ENCODE measurements around the gene ZNF574. TPM values are rescaled to one million over a fixed set of nuclear protein-coding genes. Genes with fewer than 3 reads are reported as not detected.

The ZNF574 gene
- total RNA-seq, 2 donors from 2014 or later, result 12.1 to 12.5 TPM

DNA sequence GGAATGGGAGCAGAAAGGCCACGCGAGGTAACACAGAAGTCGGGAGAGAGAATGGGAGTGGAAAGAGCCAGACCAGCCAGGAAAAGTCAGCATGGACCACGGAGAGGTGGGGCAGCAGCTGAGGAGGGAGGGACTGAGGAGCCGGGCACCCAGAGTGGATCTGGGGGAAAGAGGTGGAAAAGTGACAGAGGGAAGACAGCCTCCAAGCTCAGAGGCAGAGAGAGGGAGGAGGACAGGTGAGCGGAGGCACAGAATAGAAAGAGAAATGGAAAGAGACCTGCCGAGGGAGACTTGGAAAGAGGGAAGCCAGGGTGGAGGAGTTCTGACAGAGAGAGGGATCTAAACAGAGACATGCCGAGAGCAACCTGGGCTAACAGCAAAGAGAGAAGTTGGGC, 7.6 kb upstream of the ZNF574 start:
- Mint-ChIP-seq H3K9me3 (no peaks in the 10 kb centered on the region), H3K4me1 (peaks cover 5% of the 10 kb centered on the region), H3K4me3 (no peak overlapping the region), H3K27me3 (no peaks in the 10 kb centered on the region), H3K36me3 (ENCODE audit: low read depth) (no peaks in the 10 kb centered on the region), H3K27ac (no peak overlapping the region)
- no peak for ATAC-seq (replicated peaks)

DNA sequence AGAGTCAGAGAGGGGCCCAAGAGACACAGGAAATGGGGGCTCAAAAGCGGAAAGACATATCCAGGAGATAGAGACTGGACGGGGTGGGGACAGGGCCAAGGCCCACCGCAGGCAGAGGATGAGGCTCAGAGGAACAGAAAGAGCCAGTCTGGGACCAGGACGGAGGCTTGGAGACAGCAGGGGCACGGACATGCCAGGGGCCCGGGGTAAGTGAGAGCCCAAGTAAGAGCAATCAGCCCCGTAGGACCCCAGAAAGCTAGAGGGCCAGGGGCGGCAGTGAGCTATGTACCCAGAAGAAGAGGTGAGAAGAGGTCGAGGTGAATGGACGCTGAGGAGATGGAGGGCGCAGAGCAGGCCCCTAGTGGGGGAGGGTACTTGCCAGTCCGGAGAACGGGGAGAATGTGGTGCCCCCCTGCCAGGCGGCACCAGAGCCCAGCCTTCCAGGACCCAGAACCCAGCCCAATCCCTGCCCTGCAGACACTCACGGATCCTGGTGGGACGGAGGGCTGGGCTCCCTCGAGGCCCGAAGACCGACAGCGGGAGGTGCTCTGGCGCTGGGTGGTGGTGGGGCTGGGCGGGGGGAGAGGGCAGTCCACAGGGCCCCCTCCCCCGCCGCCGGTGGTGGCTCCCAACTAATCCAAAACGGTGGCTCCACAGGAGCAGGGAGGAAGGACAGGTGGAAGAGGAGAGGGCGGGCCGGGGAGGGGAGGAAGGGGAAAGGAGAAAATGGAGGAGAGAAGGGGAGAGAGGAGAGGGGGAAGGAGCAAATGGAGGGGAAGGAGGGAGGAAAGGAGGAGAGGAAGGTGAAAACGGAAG, 7.0 kb upstream of the ZNF574 start:
- H3K4me1 Mint-ChIP-seq, result peaks cover 5% of the 10 kb centered on the region
- H3K27ac Mint-ChIP-seq, result no peak overlapping the region
- no peaks in the 10 kb centered on the region for H3K9me3 Mint-ChIP-seq
- H3K4me3 Mint-ChIP-seq, result no peak overlapping the region
- no peaks in the 10 kb centered on the region for H3K36me3 Mint-ChIP-seq (ENCODE audit: low read depth)
- no peak for ATAC-seq (replicated peaks)
- no peaks in the 10 kb centered on the region for H3K27me3 Mint-ChIP-seq

- ATAC-seq (replicated peaks), result no peak
- Mint-ChIP-seq H3K4me1 (peaks cover 5% of the 10 kb centered on the region), H3K9me3 (no peaks in the 10 kb centered on the region), H3K36me3 (ENCODE audit: low read depth) (no peaks in the 10 kb centered on the region), H3K27me3 (no peaks in the 10 kb centered on the region), H3K27ac (no peak within 1 kb of the TSS), H3K4me3 (no peak within 1 kb of the TSS)
Measured at GRCh38 chr19:42069619-42070351, 6.2 kb upstream of the ZNF574 start, which contains the start of gene GRIK5. TSS of gene GRIK5 (minus strand) at chr19:42070206. CDS start at chr19:42065770, 4,436 bp downstream.

GRCh38 chr19:42071247-42071646, 4.7 kb upstream of the ZNF574 start:
- peaks cover 5% of the 10 kb centered on the region for H3K9me3 Mint-ChIP-seq
- H3K4me3 Mint-ChIP-seq, result no peak overlapping the region
- ATAC-seq (replicated peaks), result no peak
- H3K27ac Mint-ChIP-seq, result no peak overlapping the region
- peaks cover 9% of the 10 kb centered on the region for H3K36me3 Mint-ChIP-seq (ENCODE audit: low read depth)
- peaks cover 10% of the 10 kb centered on the region for H3K4me1 Mint-ChIP-seq
- H3K27me3 Mint-ChIP-seq, result no peaks in the 10 kb centered on the region

DNA sequence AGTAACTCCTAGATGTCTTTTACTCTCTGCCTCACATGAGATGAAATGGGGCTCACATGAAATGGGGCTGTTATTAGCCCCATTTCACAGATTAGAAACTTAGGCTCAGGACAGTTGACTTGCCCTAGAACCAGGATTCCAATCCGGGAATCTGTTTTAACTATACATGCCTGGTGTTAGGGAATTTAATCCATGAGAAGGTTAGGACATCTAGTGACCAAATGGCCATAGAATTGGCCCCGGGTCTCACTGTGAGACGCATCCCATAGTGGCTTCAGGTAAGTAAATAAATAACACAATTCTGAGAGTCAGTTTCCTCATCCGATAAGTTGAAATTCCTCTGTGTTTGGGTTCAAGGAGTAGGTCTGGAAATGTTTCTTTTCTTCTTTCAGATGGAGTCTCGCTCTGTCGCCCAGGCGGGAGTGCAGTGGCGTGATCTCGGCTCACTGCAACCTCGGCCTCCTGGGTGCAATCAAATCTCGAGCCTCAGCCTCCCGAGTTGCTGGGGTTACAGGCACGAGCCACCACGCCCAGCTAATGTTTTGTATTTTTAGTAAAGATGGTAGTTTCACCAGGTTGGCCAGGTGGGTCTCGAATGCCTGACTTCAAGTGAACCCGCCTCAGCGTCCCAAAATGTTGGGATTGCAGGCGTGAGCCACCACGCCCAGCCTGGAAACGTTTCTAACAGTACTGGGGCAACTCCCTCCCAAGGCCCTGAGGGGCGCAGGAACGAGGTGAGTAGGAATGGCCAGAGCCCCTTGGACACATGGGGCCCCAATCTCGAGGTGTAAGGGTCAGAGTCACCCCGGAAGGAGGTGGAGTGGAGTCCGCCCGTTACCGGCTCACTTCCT, 1.2 kb upstream of the ZNF574 start:
- Mint-ChIP-seq H3K27ac (peak overlapping the region; percentile 99), H3K4me3 (peak overlapping the region; percentile 97), H3K9me3 (peaks cover 5% of the 10 kb centered on the region), H3K4me1 (peaks cover 31% of the 10 kb centered on the region), H3K27me3 (no peaks in the 10 kb centered on the region), H3K36me3 (ENCODE audit: low read depth) (peaks cover 39% of the 10 kb centered on the region)
- no peak for ATAC-seq (replicated peaks)

- Mint-ChIP-seq H3K27ac (peak overlapping the region; percentile 99), H3K9me3 (peaks cover 5% of the 10 kb centered on the region), H3K36me3 (ENCODE audit: low read depth) (peaks cover 43% of the 10 kb centered on the region), H3K4me3 (peak overlapping the region; percentile 97), H3K27me3 (no peaks in the 10 kb centered on the region), H3K4me1 (peaks cover 31% of the 10 kb centered on the region)
- ATAC-seq (replicated peaks), result peak; percentile 1
Measured at GRCh38 chr19:42075364-42075615, 676 bp upstream of the ZNF574 start.

- Mint-ChIP-seq H3K27ac (peak overlapping the region; percentile 99), H3K27me3 (no peaks in the 10 kb centered on the region), H3K4me1 (peaks cover 27% of the 10 kb centered on the region), H3K9me3 (peaks cover 5% of the 10 kb centered on the region), H3K36me3 (ENCODE audit: low read depth) (peaks cover 50% of the 10 kb centered on the region), H3K4me3 (peak overlapping the region; percentile 97)
- ATAC-seq (replicated peaks), result no peak
Measured at GRCh38 chr19:42076380-42076944, 496 bp downstream of the ZNF574 start.

DNA sequence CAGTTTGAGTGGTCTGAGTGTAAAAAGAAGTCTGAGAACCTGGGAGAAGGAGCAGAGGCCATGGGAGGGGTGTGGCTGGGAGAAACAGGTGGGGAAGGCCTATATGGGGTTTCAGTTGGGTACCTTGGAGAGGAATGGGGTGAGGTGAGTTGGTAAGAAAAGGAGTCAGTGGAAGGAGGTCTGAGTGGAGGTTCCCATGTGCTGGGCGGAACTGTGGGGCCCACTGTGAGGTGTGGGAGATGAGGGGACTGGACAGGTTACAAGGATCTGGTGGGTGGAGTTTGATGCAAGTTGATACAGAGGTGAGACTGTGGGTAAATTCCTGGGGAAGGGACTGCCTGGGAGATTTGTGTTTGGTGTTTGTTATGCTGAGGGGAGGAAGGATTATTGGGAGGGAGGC, 2.1 kb downstream of the ZNF574 start:
- Mint-ChIP-seq H3K9me3 (peaks cover 5% of the 10 kb centered on the region), H3K4me1 (peaks cover 32% of the 10 kb centered on the region), H3K27me3 (no peaks in the 10 kb centered on the region), H3K27ac (peak overlapping the region; percentile 99), H3K36me3 (ENCODE audit: low read depth) (peaks cover 57% of the 10 kb centered on the region), H3K4me3 (peak overlapping the region; percentile 97)
- no peak for ATAC-seq (replicated peaks)

DNA sequence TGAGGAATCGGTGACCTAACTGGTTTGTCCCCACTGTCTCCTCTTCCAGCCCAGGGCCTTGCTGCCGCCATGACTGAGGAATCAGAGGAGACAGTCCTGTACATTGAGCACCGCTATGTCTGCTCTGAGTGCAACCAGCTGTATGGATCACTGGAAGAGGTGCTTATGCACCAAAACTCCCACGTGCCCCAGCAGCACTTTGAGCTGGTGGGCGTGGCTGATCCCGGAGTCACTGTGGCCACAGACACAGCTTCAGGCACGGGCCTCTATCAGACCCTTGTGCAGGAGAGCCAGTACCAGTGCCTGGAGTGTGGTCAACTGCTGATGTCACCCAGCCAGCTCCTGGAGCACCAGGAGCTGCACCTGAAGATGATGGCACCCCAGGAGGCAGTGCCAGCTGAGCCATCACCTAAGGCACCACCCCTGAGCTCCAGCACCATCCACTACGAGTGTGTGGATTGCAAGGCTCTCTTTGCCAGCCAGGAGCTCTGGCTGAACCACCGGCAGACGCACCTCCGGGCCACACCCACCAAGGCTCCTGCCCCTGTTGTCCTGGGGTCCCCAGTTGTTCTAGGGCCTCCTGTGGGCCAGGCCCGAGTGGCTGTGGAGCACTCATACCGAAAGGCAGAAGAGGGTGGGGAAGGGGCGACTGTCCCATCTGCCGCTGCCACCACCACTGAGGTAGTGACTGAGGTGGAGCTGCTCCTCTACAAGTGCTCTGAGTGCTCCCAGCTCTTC, 2.7 kb downstream of the ZNF574 start:
- peak overlapping the region; percentile 99 for H3K27ac Mint-ChIP-seq

GRCh38 chr19:42079276-42079669, 3.3 kb downstream of the ZNF574 start:
- Mint-ChIP-seq H3K4me1 (peaks cover 32% of the 10 kb centered on the region), H3K9me3 (peaks cover 5% of the 10 kb centered on the region)
- ATAC-seq (replicated peaks), result no peak

More for the DNA sequence above, 2.7 kb downstream of the ZNF574 start:
- Mint-ChIP-seq H3K27me3 (no peaks in the 10 kb centered on the region), H3K9me3 (peaks cover 5% of the 10 kb centered on the region), H3K4me3 (peak overlapping the region; percentile 97), H3K36me3 (ENCODE audit: low read depth) (peaks cover 57% of the 10 kb centered on the region), H3K4me1 (peaks cover 32% of the 10 kb centered on the region)
- no peak for ATAC-seq (replicated peaks)

GRCh38 chr19:42079886-42080763, 4.2 kb downstream of the ZNF574 start:
- no peak for ATAC-seq (replicated peaks)
- H3K4me3 Mint-ChIP-seq, result no peak overlapping the region
- peaks cover 5% of the 10 kb centered on the region for H3K9me3 Mint-ChIP-seq
- H3K4me1 Mint-ChIP-seq, result peaks cover 31% of the 10 kb centered on the region
- no peaks in the 10 kb centered on the region for H3K27me3 Mint-ChIP-seq
- peaks cover 57% of the 10 kb centered on the region for H3K36me3 Mint-ChIP-seq (ENCODE audit: low read depth)
- H3K27ac Mint-ChIP-seq, result no peak overlapping the region

More at GRCh38 chr19:42079276-42079669, 3.3 kb downstream of the ZNF574 start:
- no peak overlapping the region for H3K4me3 Mint-ChIP-seq
- H3K27ac Mint-ChIP-seq, result no peak overlapping the region
- peaks cover 57% of the 10 kb centered on the region for H3K36me3 Mint-ChIP-seq (ENCODE audit: low read depth)
- H3K27me3 Mint-ChIP-seq, result no peaks in the 10 kb centered on the region

GRCh38 chr19:42080764-42081375, 4.9 kb downstream of the ZNF574 start:
- no peaks in the 10 kb centered on the region for H3K27me3 Mint-ChIP-seq
- H3K27ac Mint-ChIP-seq, result no peak overlapping the region
- H3K9me3 Mint-ChIP-seq, result no peaks in the 10 kb centered on the region
- H3K4me3 Mint-ChIP-seq, result no peak overlapping the region
- ATAC-seq (replicated peaks), result no peak
- peaks cover 27% of the 10 kb centered on the region for H3K4me1 Mint-ChIP-seq
- peaks cover 51% of the 10 kb centered on the region for H3K36me3 Mint-ChIP-seq (ENCODE audit: low read depth)

Measured in activated T-helper 17 cell treated with anti-CD3 and anti-CD28 coated beads, Interleukin-2, amount 50 U/mL, for 72 hours (primary cell).